GM18505 (cell line): ENCODE results near the gene OGDH.
A peak's percentile ranks its signal among the peaks of the same experiment; 100 is the strongest.

ENCODE experiments used
- ATAC-seq: cut with Tn5 transposase; IDR thresholded peaks from one replicate; pipeline ENCODE4 v1.9.1; 2021; ENCODE audit not compliant: unreplicated experiment
- POLR2A ChIP-seq: IDR thresholded peaks from 4 replicates; pipeline ENCODE4 v1.6.1; 2011; ENCODE audit warnings: borderline replicate concordance; ENCODE audit not compliant: insufficient read depth, insufficient read length; ENCODE audit errors: extremely low read depth

OGDH gene

DNA sequence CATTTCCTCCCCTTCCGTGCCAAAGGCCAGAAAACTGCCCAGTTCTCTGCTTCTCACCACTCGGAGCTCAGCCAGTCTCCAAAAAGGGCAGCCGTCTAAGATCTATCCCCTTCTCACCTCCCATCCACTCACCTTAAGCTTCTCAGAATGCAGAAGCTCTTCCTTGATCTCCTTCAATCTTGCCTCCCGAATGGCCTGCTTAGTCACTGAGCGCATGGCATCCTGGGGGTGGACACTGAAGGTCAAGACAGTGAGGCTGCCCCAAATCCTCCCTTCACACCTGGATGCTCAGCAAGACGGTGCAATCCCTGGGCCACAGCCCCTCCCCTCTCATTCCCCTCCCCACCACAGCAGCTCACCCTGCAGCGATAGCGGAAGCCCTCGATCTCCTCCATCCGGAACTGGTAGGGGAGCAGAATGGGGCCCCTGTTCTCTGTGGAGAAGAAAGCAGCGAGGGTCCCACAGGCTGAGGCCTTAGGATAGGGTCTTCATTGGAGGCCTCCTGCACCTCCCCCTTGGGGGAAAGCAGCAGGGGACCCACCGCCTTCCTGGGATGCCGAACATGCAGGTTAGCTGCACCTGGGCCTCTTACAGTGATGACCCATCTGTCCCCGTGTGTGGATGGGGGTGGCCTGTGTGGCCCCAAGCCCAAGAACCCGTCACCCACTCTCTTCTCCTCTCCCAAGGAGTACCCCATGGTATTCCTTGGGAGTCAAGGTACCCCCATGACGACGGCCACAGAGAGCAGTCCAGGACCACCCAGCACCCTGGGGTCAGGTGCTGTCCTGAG is 37.5 kb upstream of the OGDH start:
- ATAC-seq: no peak
- no peak for TF ChIP-seq POLR2A

GRCh38 chr7:44569959-44570358 is 36.5 kb upstream of the OGDH start:
- TF ChIP-seq POLR2A: no peak
- no peak for ATAC-seq

- no peak for TF ChIP-seq POLR2A
- no peak for ATAC-seq
Measured at GRCh38 chr7:44572771-44573170, 33.7 kb upstream of the OGDH start.

DNA sequence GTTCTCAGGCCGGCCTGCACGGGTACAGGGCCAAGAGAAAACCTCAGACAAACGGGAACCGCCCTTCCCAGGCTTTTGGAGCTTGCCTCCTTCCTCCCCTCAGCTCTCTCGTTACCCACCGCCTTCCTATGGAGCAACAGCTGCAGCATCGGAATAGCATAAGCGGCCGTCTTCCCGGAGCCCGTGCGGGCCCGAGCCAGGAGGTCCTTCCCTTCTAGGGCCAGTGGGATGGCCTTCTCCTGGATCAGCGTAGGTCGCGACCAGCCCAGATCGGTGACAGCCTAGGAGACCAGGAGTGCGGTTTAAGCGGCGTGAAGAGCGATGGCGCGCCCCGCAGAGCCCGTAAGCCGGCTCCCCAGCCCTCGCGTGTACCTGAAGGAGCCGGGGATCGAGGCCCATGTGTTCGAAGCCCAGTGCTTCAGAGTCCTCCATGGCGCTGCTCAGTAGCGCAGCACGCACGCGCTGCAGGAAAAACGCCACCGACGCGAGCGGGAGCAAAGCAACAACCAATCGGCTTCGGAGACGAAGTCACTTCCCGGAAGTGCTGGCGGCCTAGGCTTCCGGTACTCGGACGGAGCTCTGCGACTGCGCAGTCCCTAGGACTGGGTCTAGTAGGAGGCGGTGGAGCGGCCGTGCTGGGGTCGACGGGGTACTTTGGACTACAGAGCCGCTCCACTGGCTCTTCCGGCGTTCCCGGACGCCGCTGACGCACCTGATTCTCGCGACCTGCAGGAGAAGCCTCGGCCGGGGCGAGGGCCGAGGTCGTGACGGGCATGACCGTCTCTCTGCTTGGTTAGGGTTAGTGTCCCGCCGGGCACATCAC is 32.8 kb upstream of the OGDH start, which contains the start of gene DDX56:
DDX56 (minus strand) TSS at position 445 of the 823 bp plus-strand sequence; CDS start at position 432, 13 bp downstream.
- TF ChIP-seq POLR2A: peak; percentile 99
- peak; percentile 88 for ATAC-seq

GRCh38 chr7:44574287-44574872 is 32.0 kb upstream of the OGDH start:
- ATAC-seq: no peak
- TF ChIP-seq POLR2A: no peak

GRCh38 chr7:44575054-44575453 is 31.4 kb upstream of the OGDH start:
- TF ChIP-seq POLR2A: no peak
- ATAC-seq: no peak

DNA sequence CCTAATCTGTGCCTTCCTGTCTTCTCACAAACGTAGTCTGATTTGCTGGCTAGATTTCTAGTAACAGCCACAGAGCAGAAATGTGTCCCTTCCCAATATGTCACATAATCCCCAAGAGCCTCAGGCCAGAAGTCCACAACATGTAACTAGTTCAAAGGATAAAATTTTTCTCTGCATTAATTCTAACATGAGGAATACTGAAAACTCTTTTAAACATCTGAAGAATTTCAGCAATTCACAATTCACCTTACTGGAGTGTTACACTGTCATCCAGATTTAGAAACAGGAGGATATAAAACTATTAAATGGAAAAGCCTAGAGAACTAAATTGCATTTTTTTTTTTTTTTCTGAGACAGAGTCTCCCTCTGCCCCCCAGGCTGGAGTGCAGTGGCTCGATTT is 30.2 kb upstream of the OGDH start:
- ATAC-seq: no peak
- no peak for TF ChIP-seq POLR2A

GRCh38 chr7:44580945-44581878 is 25.2 kb upstream of the OGDH start:
- peak; percentile 31 for ATAC-seq
- no peak for TF ChIP-seq POLR2A

DNA sequence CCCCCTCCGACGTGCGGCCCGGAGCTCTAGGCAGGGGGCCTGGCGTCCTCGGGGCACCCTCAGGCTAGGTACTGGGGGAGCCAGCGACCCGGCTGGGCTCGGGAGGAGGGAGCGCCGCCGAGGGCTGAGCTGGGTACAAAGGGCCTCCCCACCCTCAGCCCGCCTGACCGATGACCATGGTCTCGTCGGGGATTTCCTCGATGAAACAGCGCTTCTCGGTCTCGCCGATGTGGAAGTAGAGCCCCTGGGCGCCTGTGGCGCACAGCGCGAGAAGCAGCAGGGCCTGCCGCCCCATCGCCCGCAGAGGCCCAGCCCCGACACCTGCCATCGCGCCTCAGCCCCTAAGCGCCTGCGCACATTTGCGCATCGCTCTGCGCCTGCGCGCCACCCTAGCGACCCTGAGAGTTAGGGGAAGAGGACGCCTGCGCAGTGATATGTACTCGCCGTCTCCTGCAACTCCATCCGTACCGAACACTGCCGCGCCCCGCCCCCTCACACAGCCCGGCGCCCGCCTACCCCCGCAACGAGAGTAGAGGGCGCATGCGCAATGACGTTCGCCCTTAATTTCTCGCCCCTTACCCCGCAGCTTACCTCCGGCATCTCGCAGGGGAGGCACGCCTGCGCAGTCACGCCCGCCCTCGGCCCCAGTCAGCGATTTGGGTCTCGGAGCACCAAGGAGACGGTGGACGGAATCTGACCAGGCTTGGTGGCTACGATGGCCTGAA is 24.4 kb upstream of the OGDH start, which contains the start of gene TMED4:
TMED4 (minus strand) TSS at position 353 of the 725 bp plus-strand sequence; CDS start at position 328, 25 bp downstream.
- peak; percentile 96 for TF ChIP-seq POLR2A
- peak; percentile 82 for ATAC-seq

DNA sequence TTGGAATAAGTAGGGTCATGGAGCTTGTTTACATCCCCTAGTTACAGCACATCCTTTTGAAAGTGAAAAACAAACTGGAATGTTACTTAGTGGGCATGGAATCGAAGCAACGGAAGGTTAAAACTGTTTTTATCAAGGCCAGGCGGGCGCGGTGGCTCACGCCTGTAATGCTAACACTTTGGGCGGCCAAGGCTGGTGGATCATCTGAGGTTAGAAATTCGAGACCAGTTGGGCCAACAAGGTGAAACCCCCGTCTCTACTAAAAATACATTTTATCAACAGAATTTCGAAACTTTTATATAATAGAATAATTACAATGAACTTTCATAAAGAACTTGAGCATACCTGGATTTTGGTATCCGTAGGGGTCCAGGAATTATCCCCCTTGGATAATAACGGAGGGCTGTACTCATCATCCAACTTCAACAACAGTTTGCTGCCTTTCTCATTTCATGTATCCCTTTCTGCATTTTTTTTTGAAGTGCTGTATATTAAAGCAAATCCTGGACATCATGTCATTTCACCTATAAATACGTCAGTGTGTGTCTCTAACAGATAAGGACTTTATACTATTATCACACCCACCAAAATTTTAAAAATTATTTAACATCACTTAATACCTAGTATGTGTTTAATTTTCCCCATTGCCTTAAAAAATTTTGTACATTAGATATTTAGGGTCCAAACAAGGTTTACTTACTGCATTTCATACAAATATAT is 23.1 kb upstream of the OGDH start:
- ATAC-seq: no peak
- no peak for TF ChIP-seq POLR2A
